Activated CD4-positive, CD25-positive, alpha-beta regulatory T cell treated with anti-CD3 and anti-CD28 coated beads, Interleukin-2, amount 50 U/mL, for 72 hours (primary cell): Measurements from ENCODE around the gene SORT1.
"Not testable (repeated sequence)": the region's sequence is repeated elsewhere in the genome, so short reads cannot be mapped to it uniquely, and the experiment has no call there.

ENCODE experiments used
- DNase-seq: peaks from one replicate; pipeline ENCODE4 v3.0.0; 2021

The SORT1 gene

DNA sequence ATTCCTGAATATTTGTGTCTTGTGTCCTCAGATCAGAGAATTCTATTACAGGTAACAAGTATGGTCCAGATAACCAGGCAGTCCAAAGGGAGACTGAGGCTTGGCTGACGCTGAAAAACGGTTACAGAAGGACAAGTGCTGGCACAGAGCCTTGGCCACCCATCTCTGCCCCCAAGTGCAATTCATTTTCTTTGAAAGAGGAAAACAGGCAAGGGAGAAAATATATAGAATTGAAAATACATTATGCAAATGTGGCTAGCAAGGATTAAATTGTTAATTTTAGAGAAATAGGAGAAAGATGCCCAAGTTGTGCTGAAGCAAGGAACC, 1.2 kb downstream of the SORT1 start:
- no peak for DNase-seq

DNA sequence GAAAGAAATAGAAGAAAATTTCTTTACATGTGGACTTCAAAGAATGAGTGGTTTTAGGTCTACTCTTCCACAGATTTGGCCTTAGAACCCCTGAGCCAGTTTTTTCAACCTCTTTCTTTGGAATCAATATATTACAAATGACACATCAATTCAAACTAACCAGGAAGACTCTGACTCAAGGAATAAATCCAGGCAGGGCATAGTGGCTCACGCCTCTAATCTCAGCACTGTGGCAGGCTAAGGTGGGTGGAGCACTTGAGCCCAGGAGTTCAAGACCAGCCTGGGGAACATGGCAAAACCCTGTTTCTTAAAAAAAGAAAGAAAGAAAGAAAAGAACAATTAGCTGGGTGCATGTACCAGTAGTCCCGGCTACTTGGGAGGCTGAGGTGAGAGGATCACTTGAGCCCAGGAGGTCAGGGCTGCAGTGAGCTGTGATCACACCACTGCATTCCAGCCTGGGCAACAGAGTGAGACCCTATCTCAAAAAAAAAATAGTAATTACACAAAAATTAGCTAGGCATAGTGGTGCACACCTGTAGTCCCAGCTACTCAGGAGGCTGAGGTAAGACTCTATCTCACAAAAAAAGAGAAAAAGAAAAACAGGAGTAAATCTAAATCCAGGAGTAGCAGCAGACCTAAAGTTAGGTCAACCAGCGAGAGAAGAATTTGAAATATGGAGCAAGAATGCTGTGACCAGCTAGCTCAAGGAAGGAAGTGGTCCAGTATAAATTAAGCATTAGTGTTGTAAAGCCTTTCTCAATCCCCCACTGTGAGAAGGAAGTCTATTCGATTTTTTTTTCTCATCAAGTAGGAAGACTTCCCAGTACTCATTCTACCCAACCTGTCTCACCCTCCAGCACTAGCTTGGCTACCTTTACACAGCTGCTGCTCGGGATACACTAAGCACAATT, 1.9 kb downstream of the SORT1 start:
- no peak for DNase-seq

DNA sequence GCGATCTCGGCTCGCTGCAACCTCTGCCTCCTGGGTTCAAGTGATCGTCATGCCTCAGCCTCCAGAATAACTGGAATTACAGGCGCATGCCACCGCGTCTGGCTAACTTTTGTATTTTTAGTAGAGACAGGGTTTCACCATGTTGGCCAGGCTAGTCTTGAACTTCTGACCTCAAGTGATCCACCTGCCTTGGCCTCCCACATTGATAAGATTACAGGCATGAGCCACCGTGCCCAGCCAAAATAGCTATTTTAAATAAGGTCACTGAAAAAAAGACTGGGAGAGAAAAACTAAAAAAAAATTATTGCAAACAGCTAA, 2.5 kb downstream of the SORT1 start:
- not testable (repeated sequence) for DNase-seq

DNA sequence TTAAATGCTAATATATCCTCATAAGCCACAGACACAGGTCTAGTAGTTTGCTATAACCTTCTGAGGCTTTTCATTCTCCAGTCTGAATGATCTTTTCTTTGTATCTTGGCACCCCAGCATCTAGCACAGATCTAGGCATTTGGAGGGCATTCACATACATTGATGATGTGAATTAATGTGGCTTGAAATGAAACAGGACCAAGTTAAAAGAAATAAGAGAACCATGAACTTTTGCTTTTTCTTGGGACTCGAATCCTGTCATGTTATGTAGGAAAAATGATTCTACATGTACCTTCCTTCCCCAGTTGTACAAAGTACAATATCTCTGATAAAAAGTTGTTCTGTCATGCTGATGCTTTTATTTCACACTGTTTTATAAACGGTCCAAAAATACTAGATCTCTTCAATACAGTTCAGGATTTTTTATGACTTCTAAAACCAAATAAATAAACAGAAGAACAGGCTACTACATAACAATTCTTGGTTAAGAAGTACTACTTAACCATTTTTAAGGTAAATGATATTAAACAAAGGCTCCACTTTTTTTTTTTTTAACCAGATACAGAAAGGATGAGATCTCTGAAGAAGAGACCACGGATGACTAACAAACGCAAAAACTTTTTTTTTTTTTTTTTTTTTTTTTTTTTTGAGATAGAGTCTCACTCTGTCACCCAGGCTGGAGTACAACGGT, 3.0 kb downstream of the SORT1 start:
- no peak for DNase-seq

DNA sequence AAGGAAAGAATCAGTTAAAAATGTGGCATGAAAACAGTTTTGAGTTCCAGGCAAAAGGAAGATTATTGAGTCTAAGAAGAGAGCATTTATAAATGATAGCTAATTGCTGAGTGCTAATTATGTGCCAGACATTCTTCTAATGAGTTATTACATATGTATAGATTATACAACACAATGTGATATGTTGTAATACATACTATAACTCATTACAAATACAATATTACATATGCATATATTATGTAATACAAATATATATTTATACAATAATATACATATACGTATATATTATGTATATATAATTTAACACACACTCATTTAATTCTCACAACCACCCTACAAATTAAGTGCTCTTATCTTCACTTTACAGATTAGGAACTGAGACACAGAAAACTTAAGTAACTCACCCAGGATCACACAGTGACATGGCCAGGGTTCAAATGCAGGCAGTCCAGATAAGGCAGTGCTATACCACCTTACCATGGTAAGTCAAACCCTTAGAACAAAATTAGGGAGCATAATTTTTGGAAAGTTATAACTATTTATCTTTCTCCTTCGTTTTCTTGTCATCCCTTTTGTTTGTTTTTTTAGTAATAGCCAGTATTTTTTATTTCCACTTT, 4.0 kb downstream of the SORT1 start:
- no peak for DNase-seq

DNA sequence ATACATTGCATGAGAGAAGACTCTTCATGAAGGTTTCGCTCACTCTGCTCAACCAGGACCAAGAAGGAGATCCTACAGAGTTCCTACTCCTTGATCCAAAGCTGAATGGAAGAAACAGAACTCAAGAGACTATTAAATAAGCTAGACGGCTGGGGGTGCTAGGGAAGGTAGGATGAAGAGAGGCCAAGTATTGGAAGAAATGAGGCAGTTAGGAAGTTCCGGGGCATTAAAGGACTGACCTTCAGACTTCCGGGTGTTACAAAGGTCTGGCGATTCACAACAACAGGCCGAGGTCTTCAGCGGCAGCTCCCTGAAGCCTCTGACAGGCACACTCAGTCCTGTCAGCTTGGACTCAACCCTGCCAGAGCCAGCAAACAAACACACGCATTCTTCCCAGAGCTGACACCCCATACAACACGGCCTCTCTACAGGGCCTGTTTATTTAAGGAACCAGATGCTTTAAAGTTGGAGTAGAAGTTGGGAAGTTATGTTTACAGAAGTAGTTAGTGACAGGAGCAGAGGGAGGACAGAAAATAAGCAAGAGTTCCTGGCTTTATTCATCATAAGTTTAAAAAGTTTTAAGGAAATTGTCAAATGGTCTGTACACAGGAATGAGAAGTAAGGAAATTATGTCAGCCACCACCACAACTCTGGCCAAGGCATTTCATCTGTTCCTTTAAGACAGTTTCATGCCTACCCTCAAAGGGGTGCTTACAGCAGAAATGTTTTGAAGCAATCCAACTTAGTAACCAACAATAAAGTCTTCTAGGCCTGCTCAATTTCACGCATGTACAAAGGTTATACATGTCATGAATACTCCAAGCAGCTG, 4.7 kb downstream of the SORT1 start:
- DNase-seq: no peak

DNA sequence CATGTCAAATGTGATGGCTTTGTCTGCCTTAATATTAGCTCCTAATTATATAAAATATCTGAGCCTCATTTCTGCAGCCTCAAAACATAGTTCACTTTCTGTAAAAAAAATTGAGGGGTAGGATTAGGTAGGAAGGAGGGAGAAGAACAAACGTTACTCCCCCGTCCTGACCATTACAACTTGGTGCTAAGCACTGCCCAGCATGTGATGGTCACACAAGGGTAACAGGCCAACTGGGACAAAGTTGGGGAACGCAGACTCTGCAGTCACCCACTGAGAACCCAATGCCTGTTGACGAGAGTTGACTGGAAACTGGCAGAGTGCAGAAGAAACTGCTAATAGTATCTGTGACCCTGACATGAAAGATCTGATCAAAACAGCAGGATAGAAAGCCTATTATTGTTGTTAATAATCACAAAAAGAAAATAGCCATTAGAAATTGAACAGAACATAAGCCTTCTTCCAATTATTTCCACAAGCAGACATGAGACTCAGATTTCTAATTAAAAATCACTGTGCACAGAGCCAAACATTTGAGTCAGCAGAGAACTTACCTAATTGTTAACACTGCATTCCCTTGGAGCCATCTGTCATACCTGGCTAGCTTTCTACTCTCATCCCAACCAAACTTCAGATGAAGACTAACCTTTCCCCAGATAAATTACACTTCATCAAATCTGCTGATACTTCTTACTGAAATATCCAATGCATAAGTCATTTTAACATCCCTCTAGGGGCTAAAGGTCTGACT, 5.5 kb downstream of the SORT1 start:
- no peak for DNase-seq

DNA sequence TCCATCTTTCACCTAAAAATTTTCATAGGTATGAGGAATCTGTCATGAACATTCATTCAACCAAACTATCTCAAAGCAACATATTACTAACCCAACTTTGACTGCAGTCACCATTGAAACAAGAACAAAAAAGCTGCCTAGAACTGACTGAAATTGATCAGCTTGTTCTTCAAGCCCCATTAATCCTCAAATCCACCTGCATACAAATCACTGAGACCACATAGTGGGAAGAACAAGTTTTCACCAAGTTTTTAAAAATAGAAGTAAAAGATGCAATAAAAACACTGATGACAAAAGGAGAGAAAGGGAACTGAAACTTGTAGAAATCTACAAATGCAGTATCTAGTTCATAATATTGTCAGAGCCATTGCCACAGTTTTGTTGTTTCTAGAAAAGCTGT, 6.1 kb downstream of the SORT1 start:
- DNase-seq: no peak

DNA sequence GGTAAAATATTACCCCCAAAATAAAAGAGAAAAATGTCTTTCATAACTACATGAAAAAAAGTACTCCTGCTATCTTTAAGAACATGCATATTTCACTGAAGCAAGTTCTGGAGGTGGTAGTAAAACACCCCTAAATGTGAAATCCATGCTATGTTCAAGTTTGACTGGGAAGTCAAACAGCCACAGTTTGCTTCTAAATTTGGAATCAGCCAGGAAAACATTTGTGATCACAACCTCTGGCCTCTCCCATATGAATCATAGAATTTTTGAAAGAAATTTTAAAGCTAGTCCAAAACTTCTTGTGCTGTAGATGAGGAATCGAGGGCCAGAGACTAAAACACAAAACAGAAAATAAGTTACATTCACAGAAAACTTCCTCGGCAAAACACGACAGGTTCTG, 6.6 kb downstream of the SORT1 start:
- no peak for DNase-seq

DNA sequence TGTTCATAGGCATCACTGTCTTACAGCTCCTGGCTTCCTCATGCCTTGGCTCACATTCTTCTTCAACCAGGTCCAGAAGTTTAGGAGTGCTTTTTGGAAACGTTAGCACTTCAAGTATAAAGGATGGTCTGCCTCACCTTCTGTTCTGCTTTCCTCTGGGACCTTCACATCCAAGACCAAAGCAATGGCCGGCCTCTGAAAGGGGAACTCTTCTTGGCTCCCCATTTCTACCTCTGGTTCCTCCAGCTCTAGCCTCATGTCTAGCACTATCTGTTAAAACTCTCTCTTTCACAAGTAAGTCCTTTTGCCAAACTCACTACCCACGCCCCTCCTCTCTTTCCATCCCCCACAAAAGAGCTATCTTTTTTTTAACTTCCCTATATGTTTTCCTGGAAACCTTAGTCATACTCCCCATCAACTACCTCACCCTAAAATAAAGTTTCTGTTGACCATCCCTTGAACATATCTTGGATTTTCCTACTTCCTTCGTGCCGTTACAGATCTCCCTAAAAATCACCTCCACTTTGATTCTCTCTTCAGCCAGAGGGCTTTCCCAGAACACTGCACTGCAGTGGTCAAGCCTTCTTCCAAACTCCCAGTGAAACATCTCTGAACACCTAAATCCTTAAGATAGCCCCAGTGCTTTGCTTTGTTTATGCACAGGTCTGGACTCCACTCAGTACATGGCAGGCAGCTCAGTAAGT, 7.9 kb downstream of the SORT1 start:
- DNase-seq: no peak

DNA sequence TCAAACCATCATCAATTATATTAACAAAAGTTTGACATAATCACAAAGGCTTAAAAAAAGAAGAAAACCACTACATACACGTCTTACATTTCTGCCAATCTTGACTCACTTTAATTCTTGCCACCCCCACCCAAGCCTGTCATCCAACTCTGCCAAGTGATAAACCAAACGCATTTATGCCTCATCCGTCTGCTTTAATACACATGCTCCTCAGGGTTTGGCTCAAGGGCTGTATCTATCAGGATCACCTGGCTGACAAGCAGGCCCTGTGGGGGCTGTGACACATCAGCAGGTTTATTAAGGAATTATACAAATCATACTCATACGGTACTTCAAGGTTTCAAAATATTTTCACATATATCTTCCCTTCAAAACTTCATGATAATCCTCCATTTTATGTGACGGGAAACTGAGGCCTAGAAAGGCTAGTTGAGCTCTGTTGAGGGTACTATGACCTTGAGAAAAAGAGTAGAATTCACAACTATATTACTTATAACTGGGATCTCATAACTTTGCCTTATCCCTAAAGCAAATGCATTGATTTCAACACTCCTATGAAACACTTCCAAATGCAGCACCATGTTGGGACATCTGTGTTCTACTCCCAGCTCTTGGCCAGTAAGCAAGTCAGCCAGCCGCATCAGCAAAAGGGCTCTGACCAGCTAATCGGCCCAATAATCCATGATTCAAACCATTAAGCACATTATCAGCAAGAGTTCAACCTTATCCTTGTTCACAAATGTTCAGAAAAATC, 8.7 kb downstream of the SORT1 start:
- DNase-seq: no peak

DNA sequence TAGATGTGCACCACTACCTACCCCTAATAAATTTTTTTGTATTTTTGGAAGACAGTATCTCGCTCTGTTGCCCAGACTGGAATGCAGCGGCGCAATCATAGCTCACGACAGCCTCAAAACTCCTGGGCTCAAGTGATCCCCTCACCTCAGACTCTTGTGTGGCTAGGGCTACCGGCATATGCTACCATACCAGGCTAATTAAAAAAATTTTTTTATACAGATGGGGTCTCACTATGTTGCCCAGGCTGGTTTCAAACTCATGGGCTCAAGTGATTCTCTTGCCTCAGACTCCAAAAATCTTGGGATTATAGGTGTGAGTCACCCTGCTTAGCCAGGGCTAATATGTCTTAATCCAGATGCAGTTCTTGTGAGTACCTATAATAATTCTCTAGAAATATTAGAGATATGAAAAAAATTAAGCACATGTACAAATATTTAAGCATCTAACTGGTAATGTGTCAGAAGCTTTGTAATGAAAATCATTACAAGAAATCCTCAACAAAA, 9.5 kb downstream of the SORT1 start:
- no peak for DNase-seq

DNA sequence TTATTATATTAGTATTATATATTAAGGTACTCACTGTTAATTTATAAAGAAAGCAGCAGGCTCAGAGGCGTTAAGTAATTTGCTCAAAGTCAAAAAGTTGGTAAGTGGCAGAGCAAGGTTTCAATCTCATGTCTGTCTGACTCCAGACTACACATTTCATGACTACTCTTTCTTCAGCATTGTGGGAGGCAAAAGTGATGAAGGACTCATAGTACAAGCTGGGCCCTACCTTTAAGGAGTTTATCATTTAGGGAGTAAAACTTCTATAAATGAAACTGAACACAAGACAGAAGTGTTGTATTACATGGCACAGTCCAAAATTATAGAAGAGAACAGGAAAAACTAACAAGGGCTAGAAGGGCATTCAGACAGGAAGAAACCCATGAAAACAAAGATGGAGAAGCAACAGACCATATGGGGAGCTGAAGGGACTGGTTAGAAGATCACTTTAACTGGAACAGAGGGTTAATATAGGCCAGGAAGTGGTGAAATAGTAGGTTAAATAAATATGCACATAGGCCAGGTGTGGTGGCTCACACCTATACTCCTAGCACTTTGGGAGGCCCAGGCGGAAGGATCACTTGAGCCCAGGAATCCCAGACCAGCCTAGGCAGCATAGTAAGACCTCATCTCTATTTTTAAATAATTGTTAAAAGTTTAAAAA, 11.5 kb downstream of the SORT1 start:
- DNase-seq: no peak

DNA sequence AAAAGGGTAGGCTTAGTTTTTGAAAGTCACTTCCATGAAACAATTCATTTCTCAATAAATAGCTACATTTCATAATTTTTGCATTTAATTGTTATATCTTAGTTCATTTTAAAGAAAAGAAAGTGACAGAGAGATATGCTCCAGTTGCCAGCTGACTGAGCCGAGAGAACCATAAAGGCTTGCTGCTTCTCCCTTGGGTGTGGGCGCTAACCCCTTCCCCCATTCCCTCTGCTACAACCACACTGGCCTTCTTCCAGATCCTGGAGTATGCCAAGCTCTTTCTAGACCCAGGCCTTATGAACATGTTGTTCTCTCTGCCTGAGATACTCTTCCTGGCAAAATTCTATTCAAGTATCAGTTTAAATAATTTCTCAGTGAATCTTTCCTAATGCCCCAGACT, 12.3 kb downstream of the SORT1 start:
- no peak for DNase-seq

DNA sequence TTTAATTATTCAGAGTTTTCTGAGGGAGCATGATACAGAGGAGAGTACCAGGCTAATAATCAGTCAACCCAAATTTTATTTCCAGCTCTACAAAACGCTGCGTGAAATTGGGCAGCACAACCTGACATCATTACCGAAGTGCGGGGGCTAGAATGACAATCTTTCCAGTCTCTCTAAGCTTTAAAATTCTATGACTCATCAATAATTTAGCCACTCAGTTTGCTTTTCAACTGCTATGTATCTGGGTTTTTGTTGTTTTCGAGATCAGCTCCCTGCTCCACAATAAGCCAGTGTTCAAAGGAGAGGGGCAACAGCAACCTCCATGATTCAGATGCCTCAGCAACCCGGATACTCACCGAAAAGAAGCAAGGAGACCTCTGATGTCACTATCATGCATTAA, 13.9 kb downstream of the SORT1 start:
- no peak for DNase-seq

DNA sequence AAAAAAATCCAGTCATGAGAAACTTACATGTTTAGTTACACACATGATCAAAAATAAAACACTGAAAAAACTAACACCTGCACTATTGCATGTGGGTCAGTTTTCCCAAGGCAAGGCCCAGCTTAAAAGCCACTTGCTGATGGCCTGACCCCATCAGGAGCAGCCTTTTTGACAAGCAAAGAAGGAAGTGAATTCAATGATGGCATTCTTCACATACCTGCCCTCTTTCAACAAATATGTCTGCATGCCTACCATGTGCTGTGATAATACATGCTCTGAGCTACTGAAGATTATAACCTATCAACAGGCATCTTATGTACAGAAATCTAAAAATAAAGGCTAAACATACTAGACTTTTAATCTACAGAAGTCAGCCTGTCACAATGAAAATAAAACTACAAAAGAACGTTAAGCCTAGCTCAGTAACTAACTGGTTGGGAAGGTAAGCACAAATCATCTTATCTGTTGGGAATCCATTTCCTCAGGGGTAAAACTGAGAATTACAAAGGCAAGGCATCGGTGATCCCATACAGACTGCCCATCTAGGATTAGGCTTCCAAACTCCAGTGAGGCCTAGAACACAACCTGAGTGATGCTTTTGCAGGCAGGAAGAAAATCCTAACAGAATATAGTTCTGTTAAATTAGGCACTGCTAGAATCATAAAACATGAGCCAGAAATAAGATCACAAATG, 14.5 kb downstream of the SORT1 start:
- DNase-seq: no peak

DNA sequence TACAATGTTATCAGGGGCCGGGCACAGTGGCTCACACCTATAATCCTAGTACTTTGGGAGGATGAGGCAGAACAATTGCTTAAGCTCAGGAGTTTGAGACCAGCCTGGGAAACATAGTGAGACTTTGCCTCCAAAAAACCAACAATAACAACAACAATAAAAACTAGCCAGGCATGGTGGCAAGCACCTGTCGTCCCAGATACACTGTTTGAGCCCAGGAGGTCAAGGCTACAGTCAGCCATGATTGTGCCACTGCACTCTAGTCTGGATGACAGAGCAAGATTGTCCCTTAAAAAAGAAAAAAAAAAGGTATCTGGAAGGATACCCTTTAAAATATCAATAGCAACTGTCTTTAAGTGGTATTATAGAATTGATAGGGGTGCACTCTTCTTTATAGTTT, 16.1 kb downstream of the SORT1 start:
- no peak for DNase-seq

DNA sequence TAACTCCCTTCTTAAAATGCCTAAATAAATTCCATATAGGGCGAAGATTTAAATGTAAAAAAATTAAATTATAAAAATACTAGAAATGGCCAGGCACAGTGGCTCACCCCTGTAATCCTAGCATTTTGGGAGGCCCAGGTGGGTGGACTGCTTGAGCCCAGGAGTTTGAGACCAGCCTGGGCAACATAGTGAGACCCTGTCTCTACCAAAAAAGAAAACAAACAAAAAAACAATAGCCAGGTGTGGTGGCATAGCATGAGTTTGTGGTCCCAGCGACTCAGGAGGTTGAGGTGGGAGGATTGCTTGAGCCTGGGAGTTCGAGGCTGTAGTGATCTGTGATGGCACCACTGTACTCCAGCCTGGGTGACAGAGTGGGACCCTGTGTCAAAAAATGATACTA, 17.8 kb downstream of the SORT1 start:
- DNase-seq: no peak

DNA sequence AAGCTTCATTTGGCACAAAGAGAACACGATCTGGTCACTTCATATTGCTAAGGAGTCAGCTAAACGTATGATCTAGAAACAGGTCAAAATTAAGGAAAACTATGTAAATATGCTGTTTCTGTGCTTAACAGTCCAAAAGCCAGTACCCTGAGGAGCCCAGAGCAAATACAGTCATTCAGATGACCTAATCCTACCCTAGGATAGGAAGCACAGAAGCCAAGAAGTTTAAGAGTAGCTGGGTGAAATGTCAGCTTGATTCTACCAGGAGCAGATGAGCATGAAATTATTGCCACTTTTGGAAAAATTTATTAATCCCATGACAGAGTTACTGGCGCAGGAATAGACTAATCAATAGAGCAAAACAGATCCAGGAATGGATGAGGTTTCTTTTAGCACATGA, 18.3 kb downstream of the SORT1 start:
- DNase-seq: no peak

DNA sequence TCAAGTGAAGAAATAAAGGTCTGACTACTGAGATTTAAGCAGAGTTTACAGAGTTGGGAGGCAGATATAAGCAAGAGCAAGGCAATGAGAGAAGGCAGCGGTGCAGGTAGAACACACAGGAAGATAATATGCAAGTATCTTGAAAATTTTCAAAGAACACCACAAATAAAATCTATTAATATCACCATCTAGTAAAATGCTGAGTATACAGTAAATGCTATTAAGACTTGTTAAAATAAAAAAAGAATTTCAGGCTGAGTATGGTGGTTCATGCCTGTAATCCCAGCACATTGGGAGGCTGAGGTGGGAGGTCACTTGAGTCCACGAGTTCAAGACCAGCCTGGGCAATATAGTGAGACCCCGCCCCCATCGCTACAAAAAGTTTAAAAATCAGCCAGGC, 20.0 kb downstream of the SORT1 start:
- DNase-seq: no peak
